OCI-LY7 (cell line): ENCODE measurements around the gene PLXNA4.

Experiments
- CTCF ChIP-seq: fragments of 200-600 bp; sonication (generic); conservative IDR thresholded peaks from 2 replicates; pipeline ENCODE4 v1.5.1; 2014; ENCODE audit warnings: mild to moderate bottlenecking, antibody characterized with exemption, low read length, moderate library complexity, mixed read lengths
- EZH2phosphoT487 ChIP-seq: fragments of 200-600 bp; sonication (generic); IDR thresholded peaks from 2 replicates; pipeline ENCODE4 v1.6.1; 2018; ENCODE audit warnings: low read depth, borderline replicate concordance, mild to moderate bottlenecking, mixed run types, antibody characterized with exemption, low read length, moderate library complexity, mixed read lengths

- TF ChIP-seq EZH2phosphoT487 (no peak), CTCF (no peak)
These were observed 185.6 kb downstream of the PLXNA4 start for GRCh38 chr7:132390705-132391104.
